H1 (cell line): Measurements from ENCODE around the gene APPL2. TPM values are rescaled to one million over a fixed set of nuclear protein-coding genes. Genes with fewer than 3 reads are reported as not detected.

ENCODE experiments used
- SIN3A ChIP-seq, 2 experiments: IDR thresholded peaks in 1 of 2; conservative IDR thresholded peaks in 1 of 2; 2 replicates each; pipeline ENCODE4 v1.6.1; 2011 to 2012; ENCODE audit warnings: low read length in 2 of 2, improper control_type of control experiment in 1 of 2, low read depth in 1 of 2, mild to moderate bottlenecking in 1 of 2
- polyA plus RNA-seq, 7 experiments: library from polyadenylated mRNA; depleted of rRNA in 3 of 7; stranded (reverse) in 5 of 7; unstranded in 2 of 7; fragments of >200 nt in 5 of 7; fragments of 200-250 nt in 2 of 7; gene quantifications; 1 replicate in 5 of 7; 2 replicates in 1 of 7; 4 replicates in 1 of 7; pipeline versions ENCODE4 v1.2.1 to v1.2.3, GENCODE V29; 2011 to 2013; ENCODE audit warnings: missing spikeins in 2 of 7, mixed read lengths in 2 of 7
- total RNA-seq: library from RNA; stranded (reverse); fragmentation: NEBNext Ultra II Directional; extraction: Animal tissue kit (Norgen Biotek cat#: 25700); gene quantifications from 2 replicates; pipeline ENCODE4 v1.2.1, GENCODE V29; 2021
- TF ChIP-seq, protein P1 (sequence below): fragments of 300-600 bp; sonication (generic); IDR thresholded peaks from 2 replicates; pipeline ENCODE4 v1.7.1; 2012; ENCODE audit warnings: low read length, moderate library complexity, mild to moderate bottlenecking, inconsistent platforms; ENCODE audit not compliant: insufficient replicate concordance

Gene APPL2
- total and polyA plus RNA-seq, 2 of the 8 experiments (the other 6 are each of a cell fraction or from before 2014, with no cell fraction given) = 8.9 to 22.9 TPM

DNA sequence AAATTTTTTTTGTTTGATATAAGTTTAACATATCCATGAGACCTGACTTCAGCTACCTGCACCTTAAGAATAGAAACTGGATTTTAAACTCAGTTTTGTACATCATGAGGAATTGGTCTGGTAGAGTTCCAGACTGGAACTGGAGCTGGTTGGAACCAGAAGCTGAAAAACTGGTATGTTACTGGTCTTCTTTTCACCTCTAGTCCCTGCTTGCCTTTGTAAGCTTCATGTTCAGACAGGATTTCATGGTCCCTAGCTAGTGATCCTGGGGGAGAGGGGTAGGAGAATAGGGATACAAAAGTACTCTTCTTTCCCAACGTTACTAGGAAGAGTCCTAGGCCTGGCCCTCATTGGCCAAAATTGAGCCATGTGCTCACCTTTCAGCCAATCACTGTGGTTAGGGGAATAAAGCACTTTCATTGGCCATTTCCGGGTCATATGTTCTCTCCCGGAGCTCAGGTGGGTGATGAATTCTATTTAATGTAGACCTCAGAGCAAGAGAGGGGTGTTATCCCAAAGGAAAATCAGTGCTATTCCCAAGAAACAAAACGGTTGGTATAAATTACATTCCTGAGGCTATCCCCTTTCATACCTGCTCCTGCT is 36.9 kb upstream of the APPL2 start (continued):
- TF ChIP-seq, protein P1, sequence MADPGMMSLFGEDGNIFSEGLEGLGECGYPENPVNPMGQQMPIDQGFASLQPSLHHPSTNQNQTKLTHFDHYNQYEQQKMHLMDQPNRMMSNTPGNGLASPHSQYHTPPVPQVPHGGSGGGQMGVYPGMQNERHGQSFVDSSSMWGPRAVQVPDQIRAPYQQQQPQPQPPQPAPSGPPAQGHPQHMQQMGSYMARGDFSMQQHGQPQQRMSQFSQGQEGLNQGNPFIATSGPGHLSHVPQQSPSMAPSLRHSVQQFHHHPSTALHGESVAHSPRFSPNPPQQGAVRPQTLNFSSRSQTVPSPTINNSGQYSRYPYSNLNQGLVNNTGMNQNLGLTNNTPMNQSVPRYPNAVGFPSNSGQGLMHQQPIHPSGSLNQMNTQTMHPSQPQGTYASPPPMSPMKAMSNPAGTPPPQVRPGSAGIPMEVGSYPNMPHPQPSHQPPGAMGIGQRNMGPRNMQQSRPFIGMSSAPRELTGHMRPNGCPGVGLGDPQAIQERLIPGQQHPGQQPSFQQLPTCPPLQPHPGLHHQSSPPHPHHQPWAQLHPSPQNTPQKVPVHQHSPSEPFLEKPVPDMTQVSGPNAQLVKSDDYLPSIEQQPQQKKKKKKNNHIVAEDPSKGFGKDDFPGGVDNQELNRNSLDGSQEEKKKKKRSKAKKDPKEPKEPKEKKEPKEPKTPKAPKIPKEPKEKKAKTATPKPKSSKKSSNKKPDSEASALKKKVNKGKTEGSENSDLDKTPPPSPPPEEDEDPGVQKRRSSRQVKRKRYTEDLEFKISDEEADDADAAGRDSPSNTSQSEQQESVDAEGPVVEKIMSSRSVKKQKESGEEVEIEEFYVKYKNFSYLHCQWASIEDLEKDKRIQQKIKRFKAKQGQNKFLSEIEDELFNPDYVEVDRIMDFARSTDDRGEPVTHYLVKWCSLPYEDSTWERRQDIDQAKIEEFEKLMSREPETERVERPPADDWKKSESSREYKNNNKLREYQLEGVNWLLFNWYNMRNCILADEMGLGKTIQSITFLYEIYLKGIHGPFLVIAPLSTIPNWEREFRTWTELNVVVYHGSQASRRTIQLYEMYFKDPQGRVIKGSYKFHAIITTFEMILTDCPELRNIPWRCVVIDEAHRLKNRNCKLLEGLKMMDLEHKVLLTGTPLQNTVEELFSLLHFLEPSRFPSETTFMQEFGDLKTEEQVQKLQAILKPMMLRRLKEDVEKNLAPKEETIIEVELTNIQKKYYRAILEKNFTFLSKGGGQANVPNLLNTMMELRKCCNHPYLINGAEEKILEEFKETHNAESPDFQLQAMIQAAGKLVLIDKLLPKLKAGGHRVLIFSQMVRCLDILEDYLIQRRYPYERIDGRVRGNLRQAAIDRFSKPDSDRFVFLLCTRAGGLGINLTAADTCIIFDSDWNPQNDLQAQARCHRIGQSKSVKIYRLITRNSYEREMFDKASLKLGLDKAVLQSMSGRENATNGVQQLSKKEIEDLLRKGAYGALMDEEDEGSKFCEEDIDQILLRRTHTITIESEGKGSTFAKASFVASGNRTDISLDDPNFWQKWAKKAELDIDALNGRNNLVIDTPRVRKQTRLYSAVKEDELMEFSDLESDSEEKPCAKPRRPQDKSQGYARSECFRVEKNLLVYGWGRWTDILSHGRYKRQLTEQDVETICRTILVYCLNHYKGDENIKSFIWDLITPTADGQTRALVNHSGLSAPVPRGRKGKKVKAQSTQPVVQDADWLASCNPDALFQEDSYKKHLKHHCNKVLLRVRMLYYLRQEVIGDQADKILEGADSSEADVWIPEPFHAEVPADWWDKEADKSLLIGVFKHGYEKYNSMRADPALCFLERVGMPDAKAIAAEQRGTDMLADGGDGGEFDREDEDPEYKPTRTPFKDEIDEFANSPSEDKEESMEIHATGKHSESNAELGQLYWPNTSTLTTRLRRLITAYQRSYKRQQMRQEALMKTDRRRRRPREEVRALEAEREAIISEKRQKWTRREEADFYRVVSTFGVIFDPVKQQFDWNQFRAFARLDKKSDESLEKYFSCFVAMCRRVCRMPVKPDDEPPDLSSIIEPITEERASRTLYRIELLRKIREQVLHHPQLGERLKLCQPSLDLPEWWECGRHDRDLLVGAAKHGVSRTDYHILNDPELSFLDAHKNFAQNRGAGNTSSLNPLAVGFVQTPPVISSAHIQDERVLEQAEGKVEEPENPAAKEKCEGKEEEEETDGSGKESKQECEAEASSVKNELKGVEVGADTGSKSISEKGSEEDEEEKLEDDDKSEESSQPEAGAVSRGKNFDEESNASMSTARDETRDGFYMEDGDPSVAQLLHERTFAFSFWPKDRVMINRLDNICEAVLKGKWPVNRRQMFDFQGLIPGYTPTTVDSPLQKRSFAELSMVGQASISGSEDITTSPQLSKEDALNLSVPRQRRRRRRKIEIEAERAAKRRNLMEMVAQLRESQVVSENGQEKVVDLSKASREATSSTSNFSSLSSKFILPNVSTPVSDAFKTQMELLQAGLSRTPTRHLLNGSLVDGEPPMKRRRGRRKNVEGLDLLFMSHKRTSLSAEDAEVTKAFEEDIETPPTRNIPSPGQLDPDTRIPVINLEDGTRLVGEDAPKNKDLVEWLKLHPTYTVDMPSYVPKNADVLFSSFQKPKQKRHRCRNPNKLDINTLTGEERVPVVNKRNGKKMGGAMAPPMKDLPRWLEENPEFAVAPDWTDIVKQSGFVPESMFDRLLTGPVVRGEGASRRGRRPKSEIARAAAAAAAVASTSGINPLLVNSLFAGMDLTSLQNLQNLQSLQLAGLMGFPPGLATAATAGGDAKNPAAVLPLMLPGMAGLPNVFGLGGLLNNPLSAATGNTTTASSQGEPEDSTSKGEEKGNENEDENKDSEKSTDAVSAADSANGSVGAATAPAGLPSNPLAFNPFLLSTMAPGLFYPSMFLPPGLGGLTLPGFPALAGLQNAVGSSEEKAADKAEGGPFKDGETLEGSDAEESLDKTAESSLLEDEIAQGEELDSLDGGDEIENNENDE = no peak
- TF ChIP-seq SIN3A (conservative IDR thresholded peaks at IDR 0.05 in 1 of 2, IDR thresholded peaks at IDR 0.05 in 1 of 2; ENCODE audit: low read depth in 1 of 2, low read length in 2 of 2) = no peak
